Liver (tissue), 9 donors: ENCODE results near the gene FKBP6. TPM values are rescaled to one million over a fixed set of nuclear protein-coding genes. Genes with fewer than 3 reads are reported as not detected.

ENCODE experiments used
- DNase-seq: peaks from one replicate; pipeline ENCODE4 v3.0.0-alpha.2; 2017; ENCODE audit warnings: low spot score
- H3K27ac ChIP-seq, 2 donors: one replicate each; pipeline ENCODE4 v1.7.0; 2013; ENCODE audit warnings: inconsistent platforms in 2 of 2, low read length in 2 of 2, control low read depth in 1 of 2, low read depth in 1 of 2, mild to moderate bottlenecking in 1 of 2
- H3K27me3 ChIP-seq, 4 donors: one replicate each; pipeline versions ENCODE4 v1.6.1 to v1.7.0; 2013; ENCODE audit warnings: low read length in 3 of 4, inconsistent platforms in 1 of 4, mild to moderate bottlenecking in 1 of 4, moderate library complexity in 1 of 4; ENCODE audit not compliant: control insufficient read depth in 4 of 4, insufficient read depth in 4 of 4
- H3K36me3 ChIP-seq, 4 donors: one replicate each; pipeline versions ENCODE4 v1.6.1 to v1.7.0; 2013; ENCODE audit warnings: low read length in 3 of 4, mild to moderate bottlenecking in 3 of 4, low read depth in 1 of 4, moderate library complexity in 1 of 4; ENCODE audit not compliant: control insufficient read depth in 4 of 4, insufficient read depth in 3 of 4
- H3K4me1 ChIP-seq, 4 donors: one replicate each; pipeline versions ENCODE4 v1.6.1 to v1.7.0; 2013; ENCODE audit warnings: low read length in 3 of 4, mild to moderate bottlenecking in 3 of 4, moderate library complexity in 1 of 4; ENCODE audit not compliant: control insufficient read depth in 4 of 4, insufficient read depth in 4 of 4
- H3K4me3 ChIP-seq, 3 donors: one replicate each; pipeline versions ENCODE4 v1.6.1 to v1.7.0; 2013; ENCODE audit warnings: low read length in 3 of 3, control low read depth in 1 of 3, low read depth in 1 of 3, mild to moderate bottlenecking in 1 of 3
- H3K9ac ChIP-seq, 2 donors: one replicate each; pipeline ENCODE4 v1.7.0; 2013; ENCODE audit warnings: low read length in 2 of 2, mild to moderate bottlenecking in 2 of 2, moderate library complexity in 2 of 2, control low read depth in 1 of 2, low read depth in 1 of 2
- H3K9me3 ChIP-seq, 4 donors: one replicate each; pipeline versions ENCODE4 v1.6.1 to v1.7.0; 2013; ENCODE audit warnings: low read length in 3 of 4; ENCODE audit not compliant: control insufficient read depth in 4 of 4
- CTCF ChIP-seq: fragments of 150-350 bp; IDR thresholded peaks from 2 replicates; pipeline ENCODE4 v1.5.1; 2017; ENCODE audit warnings: improper control_type of control experiment, low read depth, low read length; ENCODE audit not compliant: missing input control
- FOXA1 ChIP-seq: IDR thresholded peaks from 2 replicates; pipeline ENCODE4 v1.6.1; 2016; ENCODE audit warnings: antibody characterized with exemption
- GABPA ChIP-seq, 2 donors: IDR thresholded peaks in 1 of 2; conservative IDR thresholded peaks in 1 of 2; 2 replicates each; pipeline ENCODE4 v1.6.1; 2016; ENCODE audit warnings: antibody characterized with exemption in 2 of 2, mild to moderate bottlenecking in 1 of 2, moderate library complexity in 1 of 2
- HNF4A ChIP-seq, 2 donors: conservative IDR thresholded peaks; 2 replicates each; pipeline ENCODE4 v1.6.1; 2016; ENCODE audit warnings: antibody characterized with exemption in 2 of 2, mild to moderate bottlenecking in 2 of 2
- HNF4G ChIP-seq: IDR thresholded peaks from 2 replicates; pipeline ENCODE4 v1.6.1; 2016; ENCODE audit warnings: antibody characterized with exemption
- JUND ChIP-seq, 2 donors: IDR thresholded peaks; 2 replicates each; pipeline ENCODE4 v1.6.1; 2016; ENCODE audit warnings: antibody characterized with exemption in 2 of 2
- MAX ChIP-seq: IDR thresholded peaks from 2 replicates; pipeline ENCODE4 v1.6.1; 2016; ENCODE audit warnings: antibody characterized with exemption
- NR2F2 ChIP-seq: IDR thresholded peaks from 2 replicates; pipeline ENCODE4 v1.6.1; 2016; ENCODE audit warnings: antibody characterized with exemption
- SP1 ChIP-seq: IDR thresholded peaks from 2 replicates; pipeline ENCODE4 v1.6.1; 2018; ENCODE audit warnings: antibody characterized with exemption, mild to moderate bottlenecking
- YY1 ChIP-seq: IDR thresholded peaks from 2 replicates; pipeline ENCODE4 v1.6.1; 2016; ENCODE audit warnings: antibody characterized with exemption, mild to moderate bottlenecking
- ZBTB33 ChIP-seq: IDR thresholded peaks from 2 replicates; pipeline ENCODE4 v1.6.1; 2016; ENCODE audit warnings: antibody characterized with exemption
- WGBS: extraction: QIAGEN DNeasy Blood & Tissue Kit; methylation state at CpG from one replicate; pipeline ENCODE4 v1.1.7; 2013; 5-methylcytosine and 5-hydroxymethylcytosine counted together
- polyA plus RNA-seq, 2 donors: library from polyadenylated mRNA; stranded (reverse) in 1 of 2; unstranded in 1 of 2; fragments of 200-250 nt in 1 of 2; fragments of >200 nt in 1 of 2; fragmentation: Nextera tagmentation in 1 of 2; extraction: Ambion mirVana in 1 of 2; gene quantifications; one replicate each; pipeline versions ENCODE4 v1.2.1 to v1.2.3, GENCODE V29; 2013 to 2015
- total RNA-seq, 2 donors: library from RNA; depleted of rRNA; stranded (reverse); fragments of >200 nt; gene quantifications; one replicate each; pipeline ENCODE4 v1.2.3, GENCODE V29; 2014
- TF ChIP-seq, protein P1 (sequence below): IDR thresholded peaks from 2 replicates; pipeline ENCODE4 v1.6.1; 2016; ENCODE audit warnings: antibody characterized with exemption, mild to moderate bottlenecking
- TF ChIP-seq, protein P2 (sequence below): IDR thresholded peaks from 2 replicates; pipeline ENCODE4 v1.6.1; 2016; ENCODE audit warnings: antibody characterized with exemption
- donor health status: healthy.
- donor health status: healthy.
- donor health status: healthy.
- donor health status: healthy.
- donor health status: healthy.

FKBP6 gene
- total and polyA plus RNA-seq, 4 donors, result not detected

DNA sequence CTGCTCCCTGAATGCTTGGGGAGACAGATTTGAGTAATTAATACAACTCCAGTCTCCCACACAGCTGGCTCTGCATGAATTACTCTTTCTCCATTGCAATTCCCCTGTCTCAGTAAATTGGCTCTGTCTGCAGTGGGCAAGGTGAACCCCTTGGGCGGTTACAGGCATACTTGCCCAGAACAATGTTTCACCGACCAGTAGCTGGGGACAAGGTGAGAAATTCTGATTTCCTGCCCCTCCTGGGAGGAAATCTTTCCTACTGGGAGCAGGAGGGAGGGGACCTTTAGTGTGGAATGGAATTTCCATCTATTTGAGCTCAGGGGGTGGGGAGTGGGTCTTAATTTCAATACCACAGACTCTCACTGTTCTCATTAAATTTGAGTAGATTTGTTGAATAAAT lies 63.4 kb downstream of the FKBP6 start:
- H3K9ac ChIP-seq, result no peak overlapping the region
- DNase-seq, result no peak
- TF ChIP-seq CTCF (no peak), HNF4A (conservative IDR thresholded peaks at IDR 0.05) (no peak)
- H3K4me1 ChIP-seq, result peaks cover 0 to 2% (median 0%) of the 10 kb centered on the region in 4 donors
- H3K27me3 ChIP-seq, result no peaks in the 10 kb centered on the region
- H3K36me3 ChIP-seq, result no peaks in the 10 kb centered on the region
- no peak overlapping the region for H3K4me3 ChIP-seq
- 58% methylated on average over 2 of the region's 2 CpGs for WGBS
- H3K27ac ChIP-seq, result no peak overlapping the region
- H3K9me3 ChIP-seq, result peaks cover 4 to 10% (median 8%) of the 10 kb centered on the region in 4 donors

DNA sequence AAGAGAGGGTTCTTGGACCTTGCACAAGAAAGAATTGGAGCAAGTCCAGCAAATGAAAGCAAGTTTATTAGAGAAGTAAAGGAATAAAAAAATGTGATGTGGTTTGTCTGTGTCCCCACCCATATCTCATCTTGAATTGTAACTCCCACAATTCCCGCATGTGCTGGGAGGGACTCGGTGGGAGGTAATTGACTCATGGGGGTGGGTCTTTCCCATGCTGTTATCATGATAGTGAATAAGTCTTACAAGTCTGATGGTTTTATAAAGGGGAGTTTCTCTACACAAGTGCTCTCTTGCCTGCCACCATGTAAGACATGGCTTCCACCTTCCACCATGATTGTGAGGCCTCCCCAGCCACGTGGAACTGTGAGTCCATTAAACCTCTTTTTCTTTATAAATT lies 66.5 kb downstream of the FKBP6 start:
- Histone ChIP-seq H3K4me3 (no peak overlapping the region), H3K9me3 (peaks cover 0 to 2% (median 1%) of the 10 kb centered on the region in 4 donors), H3K27ac (no peak overlapping the region), H3K36me3 (no peaks in the 10 kb centered on the region), H3K9ac (no peak overlapping the region), H3K4me1 (peaks cover 0 to 2% (median 0%) of the 10 kb centered on the region in 4 donors), H3K27me3 (no peaks in the 10 kb centered on the region)
- no peak for DNase-seq
- WGBS, result 65% methylated on average over 3 of the region's 3 CpGs
- no peak for TF ChIP-seq NR2F2
- no peak for TF ChIP-seq HNF4G

DNA sequence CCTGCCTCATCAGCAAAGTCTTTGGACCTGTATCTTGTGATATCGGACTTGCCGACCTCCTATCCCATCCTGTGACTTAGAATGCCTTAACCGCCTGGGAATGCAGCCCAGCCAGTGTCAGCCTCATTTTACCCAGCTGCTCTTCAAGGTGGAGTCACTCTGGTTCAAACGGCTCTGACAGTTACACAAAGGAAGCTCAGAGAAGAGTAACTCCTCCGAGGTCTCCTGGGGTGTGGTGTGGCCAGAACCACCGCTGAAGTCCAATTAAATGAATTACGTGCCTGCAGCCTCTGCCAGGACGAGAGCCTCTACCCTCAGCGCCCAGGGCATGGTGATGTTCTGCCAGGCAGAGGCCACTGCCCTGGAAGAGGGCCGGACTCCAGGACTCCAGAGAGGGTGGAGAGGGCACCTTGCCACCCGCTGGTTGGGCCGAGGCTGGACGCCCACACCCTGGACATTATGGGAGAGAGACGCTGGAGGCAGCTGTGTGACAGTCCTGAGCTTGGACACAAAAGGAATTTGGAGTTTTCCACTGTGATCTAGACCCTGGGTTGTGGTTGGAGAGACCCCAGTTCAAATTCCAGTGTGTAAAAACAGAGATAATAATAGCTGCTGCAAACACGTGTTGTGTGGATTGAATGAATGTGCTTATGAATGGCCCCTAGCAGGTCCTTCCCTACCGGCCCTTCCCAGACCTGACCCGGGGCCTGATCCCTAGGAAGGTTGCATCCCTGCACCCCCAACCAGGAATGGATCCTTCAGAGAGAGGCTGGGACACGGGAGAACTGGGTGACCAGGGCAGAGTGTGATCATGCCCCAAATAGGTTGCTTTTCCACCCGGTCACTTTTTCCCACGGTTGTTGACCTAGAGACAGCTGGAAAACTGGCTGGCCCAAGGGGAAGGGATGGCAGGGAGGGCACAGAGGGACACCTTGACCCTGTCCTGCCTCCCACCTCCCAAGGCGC lies 67.9 kb downstream of the FKBP6 start:
- Histone ChIP-seq H3K27me3 (no peaks in the 10 kb centered on the region), H3K9me3 (peaks cover 0 to 2% (median 0%) of the 10 kb centered on the region in 4 donors), H3K4me3 (no peak overlapping the region), H3K4me1 (peaks cover 0 to 2% (median 0%) of the 10 kb centered on the region in 4 donors), H3K36me3 (no peaks in the 10 kb centered on the region), H3K27ac (no peak overlapping the region), H3K9ac (no peak overlapping the region)
- TF ChIP-seq ZBTB33, result no peak
- TF ChIP-seq YY1, result no peak
- no peak for TF ChIP-seq SP1
- no peak for TF ChIP-seq MAX
- TF ChIP-seq JUND (IDR thresholded peaks at IDR 0.05), result no peak
- TF ChIP-seq, protein P1, sequence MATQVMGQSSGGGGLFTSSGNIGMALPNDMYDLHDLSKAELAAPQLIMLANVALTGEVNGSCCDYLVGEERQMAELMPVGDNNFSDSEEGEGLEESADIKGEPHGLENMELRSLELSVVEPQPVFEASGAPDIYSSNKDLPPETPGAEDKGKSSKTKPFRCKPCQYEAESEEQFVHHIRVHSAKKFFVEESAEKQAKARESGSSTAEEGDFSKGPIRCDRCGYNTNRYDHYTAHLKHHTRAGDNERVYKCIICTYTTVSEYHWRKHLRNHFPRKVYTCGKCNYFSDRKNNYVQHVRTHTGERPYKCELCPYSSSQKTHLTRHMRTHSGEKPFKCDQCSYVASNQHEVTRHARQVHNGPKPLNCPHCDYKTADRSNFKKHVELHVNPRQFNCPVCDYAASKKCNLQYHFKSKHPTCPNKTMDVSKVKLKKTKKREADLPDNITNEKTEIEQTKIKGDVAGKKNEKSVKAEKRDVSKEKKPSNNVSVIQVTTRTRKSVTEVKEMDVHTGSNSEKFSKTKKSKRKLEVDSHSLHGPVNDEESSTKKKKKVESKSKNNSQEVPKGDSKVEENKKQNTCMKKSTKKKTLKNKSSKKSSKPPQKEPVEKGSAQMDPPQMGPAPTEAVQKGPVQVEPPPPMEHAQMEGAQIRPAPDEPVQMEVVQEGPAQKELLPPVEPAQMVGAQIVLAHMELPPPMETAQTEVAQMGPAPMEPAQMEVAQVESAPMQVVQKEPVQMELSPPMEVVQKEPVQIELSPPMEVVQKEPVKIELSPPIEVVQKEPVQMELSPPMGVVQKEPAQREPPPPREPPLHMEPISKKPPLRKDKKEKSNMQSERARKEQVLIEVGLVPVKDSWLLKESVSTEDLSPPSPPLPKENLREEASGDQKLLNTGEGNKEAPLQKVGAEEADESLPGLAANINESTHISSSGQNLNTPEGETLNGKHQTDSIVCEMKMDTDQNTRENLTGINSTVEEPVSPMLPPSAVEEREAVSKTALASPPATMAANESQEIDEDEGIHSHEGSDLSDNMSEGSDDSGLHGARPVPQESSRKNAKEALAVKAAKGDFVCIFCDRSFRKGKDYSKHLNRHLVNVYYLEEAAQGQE, result no peak
- TF ChIP-seq GABPA (IDR thresholded peaks at IDR 0.05 in 1 of 2, conservative IDR thresholded peaks at IDR 0.05 in 1 of 2), result no peak
- TF ChIP-seq, protein P2, sequence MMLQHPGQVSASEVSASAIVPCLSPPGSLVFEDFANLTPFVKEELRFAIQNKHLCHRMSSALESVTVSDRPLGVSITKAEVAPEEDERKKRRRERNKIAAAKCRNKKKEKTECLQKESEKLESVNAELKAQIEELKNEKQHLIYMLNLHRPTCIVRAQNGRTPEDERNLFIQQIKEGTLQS, result no peak
- TF ChIP-seq HNF4G, result no peak
- TF ChIP-seq HNF4A (conservative IDR thresholded peaks at IDR 0.05), result no peak
- TF ChIP-seq NR2F2, result no peak
- no peak for TF ChIP-seq CTCF
- TF ChIP-seq FOXA1, result no peak
- 64% methylated on average over 21 of the region's 21 CpGs for whole genome bisulfite sequencing
- no peak for DNase-seq
